Melanocyte of skin (primary cell): Measurements from ENCODE around the gene FKBP1C. TPM values are rescaled to one million over a fixed set of nuclear protein-coding genes. Genes with fewer than 3 reads are reported as not detected.

Experiments used
- small RNA-seq, 2 donors: library from RNA; depleted of rRNA; stranded (forward); fragments of <200 nt; gene quantifications; one replicate each; pipeline ENCODE3, GENCODE V24; 2012
- total RNA-seq, 2 donors: library from RNA; depleted of rRNA; stranded (reverse); fragments of >200 nt; gene quantifications; 2 replicates each; pipeline ENCODE4 v1.2.3, GENCODE V29; 2012

The FKBP1C gene
- under 1 TPM; under 0.01 to 1.00 TPM for total RNA-seq

DNA sequence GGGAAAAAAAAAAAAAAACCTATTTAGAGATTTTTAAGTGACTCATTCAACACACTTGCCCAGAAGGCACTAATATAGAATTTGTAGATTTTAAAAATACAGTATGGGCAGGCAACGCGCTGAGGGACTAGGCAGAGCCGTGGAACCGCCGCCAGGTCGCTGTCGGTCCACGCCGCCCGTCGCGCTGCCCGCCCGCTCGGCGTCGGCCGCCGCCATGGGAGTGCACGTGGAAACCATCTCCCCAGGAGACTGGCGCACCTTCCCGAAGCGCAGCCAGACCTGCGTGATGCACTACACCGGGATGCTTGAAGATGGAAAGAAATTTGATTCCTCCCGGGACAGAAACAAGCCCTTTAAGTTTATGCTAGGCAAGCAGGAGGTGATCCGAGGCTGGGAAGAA is at the start of gene FKBP1C:
Gene FKBP1C (plus strand): TSS at position 127 of the 400 bp plus-strand sequence.

Small RNAs within 50 kb of the gene (small RNA-seq; reads per million reads assigned to genes)
- 0 reads per million in 2 donors for gene SPTLC1P3

Other genes with a start within 250 kb of the FKBP1C start
- not detected for gene LGSN, start 108.5 kb downstream of the FKBP1C start, total RNA-seq